ENCODE results near the gene SLC46A3. TPM values are rescaled to one million over a fixed set of nuclear protein-coding genes. Genes with fewer than 3 reads are reported as not detected.

SLC46A3 gene
- total and polyA plus RNA-seq, 2 experiments from 2014 or later: 0.16 to 0.28 TPM

DNA sequence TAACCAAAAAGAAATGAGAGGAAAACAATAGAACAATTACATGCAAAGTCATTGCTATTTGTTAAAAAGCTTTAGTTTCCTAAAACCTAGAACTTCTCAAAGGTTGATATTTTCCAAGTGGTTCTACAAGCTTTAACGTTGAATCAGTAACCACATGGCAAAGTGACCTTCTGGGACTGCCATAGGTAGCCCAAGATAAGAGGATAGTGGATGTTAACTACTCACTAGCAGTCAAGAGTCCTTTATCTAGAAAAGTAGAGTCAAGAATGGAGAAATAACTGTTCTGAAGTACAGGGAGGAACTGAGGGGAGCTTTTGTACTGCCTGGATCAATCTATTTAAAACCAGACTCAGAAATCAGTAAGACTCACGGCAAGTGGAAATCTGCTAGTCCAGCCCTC is 9.9 kb upstream of the SLC46A3 start:
- Histone ChIP-seq H3K79me2 (replicated peaks; ENCODE audit: insufficient read depth) (no peaks in the 10 kb centered on the region), H3K9me2 (ENCODE audit: insufficient read depth) (peaks cover 3% of the 10 kb centered on the region; the same call in 1 of the 2 replicates), H3K27me3 (ENCODE audit: insufficient read depth) (no peaks in the 10 kb centered on the region), H2AFZ (peak overlapping the region; percentile 86), H3K27ac (ENCODE audit: low read depth) (no peak overlapping the region), H4K20me1 (replicated peaks; ENCODE audit: insufficient read depth) (no peaks in the 10 kb centered on the region), H3K36me3 (ENCODE audit: insufficient read depth) (no peaks in the 10 kb centered on the region), H3F3A (replicated peaks; ENCODE audit: low read depth) (no peaks in the 10 kb centered on the region), H3K4me1 (ENCODE audit: insufficient read depth) (no peaks in the 10 kb centered on the region), H3K4me2 (no peak overlapping the region), H3K4me3 (no peak overlapping the region)
- no peak for ATAC-seq
- H3K9me3 Mint-ChIP-seq: no peaks in the 10 kb centered on the region
- H3K4me3 Mint-ChIP-seq: no peak overlapping the region
- peaks cover 11% of the 10 kb centered on the region for H3K27me3 Mint-ChIP-seq (ENCODE audit: insufficient read depth, low read depth, poor library complexity)
- H3K36me3 Mint-ChIP-seq (ENCODE audit: low read depth): no peaks in the 10 kb centered on the region
- TF ChIP-seq REST (IDR thresholded peaks at IDR 0.05; ENCODE audit: unreplicated experiment) (no peak), EZH2 (IDR thresholded peaks at IDR 0.05; ENCODE audit: low read depth, unreplicated experiment) (no peak), ZNF114 (CRISPR knock-in tag; IDR thresholded peaks at IDR 0.05) (no peak), STAT1 (IDR thresholded peaks at IDR 0.05; ENCODE audit: unreplicated experiment) (no peak), NANOG (IDR thresholded peaks at IDR 0.05; ENCODE audit: borderline replicate concordance) (no peak), CREB1 (CRISPR knock-in tag; IDR thresholded peaks at IDR 0.05; ENCODE audit: low read depth) (no peak), POLR2AphosphoS5 (IDR thresholded peaks at IDR 0.05; ENCODE audit: low read depth) (no peak), ZNF331 (CRISPR knock-in tag; IDR thresholded peaks at IDR 0.05; ENCODE audit: low read depth) (no peak), EZH2phosphoT487 (IDR thresholded peaks at IDR 0.05; ENCODE audit: unreplicated experiment) (no peak), JUNB (IDR thresholded peaks at IDR 0.05; ENCODE audit: unreplicated experiment) (no peak)
- TF ChIP-seq, protein P1, sequence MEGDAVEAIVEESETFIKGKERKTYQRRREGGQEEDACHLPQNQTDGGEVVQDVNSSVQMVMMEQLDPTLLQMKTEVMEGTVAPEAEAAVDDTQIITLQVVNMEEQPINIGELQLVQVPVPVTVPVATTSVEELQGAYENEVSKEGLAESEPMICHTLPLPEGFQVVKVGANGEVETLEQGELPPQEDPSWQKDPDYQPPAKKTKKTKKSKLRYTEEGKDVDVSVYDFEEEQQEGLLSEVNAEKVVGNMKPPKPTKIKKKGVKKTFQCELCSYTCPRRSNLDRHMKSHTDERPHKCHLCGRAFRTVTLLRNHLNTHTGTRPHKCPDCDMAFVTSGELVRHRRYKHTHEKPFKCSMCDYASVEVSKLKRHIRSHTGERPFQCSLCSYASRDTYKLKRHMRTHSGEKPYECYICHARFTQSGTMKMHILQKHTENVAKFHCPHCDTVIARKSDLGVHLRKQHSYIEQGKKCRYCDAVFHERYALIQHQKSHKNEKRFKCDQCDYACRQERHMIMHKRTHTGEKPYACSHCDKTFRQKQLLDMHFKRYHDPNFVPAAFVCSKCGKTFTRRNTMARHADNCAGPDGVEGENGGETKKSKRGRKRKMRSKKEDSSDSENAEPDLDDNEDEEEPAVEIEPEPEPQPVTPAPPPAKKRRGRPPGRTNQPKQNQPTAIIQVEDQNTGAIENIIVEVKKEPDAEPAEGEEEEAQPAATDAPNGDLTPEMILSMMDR (conservative IDR thresholded peaks at IDR 0.05; ENCODE audit: low read depth in 2 of 2): no peak
- TF ChIP-seq, protein P2, sequence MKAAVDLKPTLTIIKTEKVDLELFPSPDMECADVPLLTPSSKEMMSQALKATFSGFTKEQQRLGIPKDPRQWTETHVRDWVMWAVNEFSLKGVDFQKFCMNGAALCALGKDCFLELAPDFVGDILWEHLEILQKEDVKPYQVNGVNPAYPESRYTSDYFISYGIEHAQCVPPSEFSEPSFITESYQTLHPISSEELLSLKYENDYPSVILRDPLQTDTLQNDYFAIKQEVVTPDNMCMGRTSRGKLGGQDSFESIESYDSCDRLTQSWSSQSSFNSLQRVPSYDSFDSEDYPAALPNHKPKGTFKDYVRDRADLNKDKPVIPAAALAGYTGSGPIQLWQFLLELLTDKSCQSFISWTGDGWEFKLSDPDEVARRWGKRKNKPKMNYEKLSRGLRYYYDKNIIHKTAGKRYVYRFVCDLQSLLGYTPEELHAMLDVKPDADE (IDR thresholded peaks at IDR 0.05): no peak
- TF ChIP-seq, protein P3, sequence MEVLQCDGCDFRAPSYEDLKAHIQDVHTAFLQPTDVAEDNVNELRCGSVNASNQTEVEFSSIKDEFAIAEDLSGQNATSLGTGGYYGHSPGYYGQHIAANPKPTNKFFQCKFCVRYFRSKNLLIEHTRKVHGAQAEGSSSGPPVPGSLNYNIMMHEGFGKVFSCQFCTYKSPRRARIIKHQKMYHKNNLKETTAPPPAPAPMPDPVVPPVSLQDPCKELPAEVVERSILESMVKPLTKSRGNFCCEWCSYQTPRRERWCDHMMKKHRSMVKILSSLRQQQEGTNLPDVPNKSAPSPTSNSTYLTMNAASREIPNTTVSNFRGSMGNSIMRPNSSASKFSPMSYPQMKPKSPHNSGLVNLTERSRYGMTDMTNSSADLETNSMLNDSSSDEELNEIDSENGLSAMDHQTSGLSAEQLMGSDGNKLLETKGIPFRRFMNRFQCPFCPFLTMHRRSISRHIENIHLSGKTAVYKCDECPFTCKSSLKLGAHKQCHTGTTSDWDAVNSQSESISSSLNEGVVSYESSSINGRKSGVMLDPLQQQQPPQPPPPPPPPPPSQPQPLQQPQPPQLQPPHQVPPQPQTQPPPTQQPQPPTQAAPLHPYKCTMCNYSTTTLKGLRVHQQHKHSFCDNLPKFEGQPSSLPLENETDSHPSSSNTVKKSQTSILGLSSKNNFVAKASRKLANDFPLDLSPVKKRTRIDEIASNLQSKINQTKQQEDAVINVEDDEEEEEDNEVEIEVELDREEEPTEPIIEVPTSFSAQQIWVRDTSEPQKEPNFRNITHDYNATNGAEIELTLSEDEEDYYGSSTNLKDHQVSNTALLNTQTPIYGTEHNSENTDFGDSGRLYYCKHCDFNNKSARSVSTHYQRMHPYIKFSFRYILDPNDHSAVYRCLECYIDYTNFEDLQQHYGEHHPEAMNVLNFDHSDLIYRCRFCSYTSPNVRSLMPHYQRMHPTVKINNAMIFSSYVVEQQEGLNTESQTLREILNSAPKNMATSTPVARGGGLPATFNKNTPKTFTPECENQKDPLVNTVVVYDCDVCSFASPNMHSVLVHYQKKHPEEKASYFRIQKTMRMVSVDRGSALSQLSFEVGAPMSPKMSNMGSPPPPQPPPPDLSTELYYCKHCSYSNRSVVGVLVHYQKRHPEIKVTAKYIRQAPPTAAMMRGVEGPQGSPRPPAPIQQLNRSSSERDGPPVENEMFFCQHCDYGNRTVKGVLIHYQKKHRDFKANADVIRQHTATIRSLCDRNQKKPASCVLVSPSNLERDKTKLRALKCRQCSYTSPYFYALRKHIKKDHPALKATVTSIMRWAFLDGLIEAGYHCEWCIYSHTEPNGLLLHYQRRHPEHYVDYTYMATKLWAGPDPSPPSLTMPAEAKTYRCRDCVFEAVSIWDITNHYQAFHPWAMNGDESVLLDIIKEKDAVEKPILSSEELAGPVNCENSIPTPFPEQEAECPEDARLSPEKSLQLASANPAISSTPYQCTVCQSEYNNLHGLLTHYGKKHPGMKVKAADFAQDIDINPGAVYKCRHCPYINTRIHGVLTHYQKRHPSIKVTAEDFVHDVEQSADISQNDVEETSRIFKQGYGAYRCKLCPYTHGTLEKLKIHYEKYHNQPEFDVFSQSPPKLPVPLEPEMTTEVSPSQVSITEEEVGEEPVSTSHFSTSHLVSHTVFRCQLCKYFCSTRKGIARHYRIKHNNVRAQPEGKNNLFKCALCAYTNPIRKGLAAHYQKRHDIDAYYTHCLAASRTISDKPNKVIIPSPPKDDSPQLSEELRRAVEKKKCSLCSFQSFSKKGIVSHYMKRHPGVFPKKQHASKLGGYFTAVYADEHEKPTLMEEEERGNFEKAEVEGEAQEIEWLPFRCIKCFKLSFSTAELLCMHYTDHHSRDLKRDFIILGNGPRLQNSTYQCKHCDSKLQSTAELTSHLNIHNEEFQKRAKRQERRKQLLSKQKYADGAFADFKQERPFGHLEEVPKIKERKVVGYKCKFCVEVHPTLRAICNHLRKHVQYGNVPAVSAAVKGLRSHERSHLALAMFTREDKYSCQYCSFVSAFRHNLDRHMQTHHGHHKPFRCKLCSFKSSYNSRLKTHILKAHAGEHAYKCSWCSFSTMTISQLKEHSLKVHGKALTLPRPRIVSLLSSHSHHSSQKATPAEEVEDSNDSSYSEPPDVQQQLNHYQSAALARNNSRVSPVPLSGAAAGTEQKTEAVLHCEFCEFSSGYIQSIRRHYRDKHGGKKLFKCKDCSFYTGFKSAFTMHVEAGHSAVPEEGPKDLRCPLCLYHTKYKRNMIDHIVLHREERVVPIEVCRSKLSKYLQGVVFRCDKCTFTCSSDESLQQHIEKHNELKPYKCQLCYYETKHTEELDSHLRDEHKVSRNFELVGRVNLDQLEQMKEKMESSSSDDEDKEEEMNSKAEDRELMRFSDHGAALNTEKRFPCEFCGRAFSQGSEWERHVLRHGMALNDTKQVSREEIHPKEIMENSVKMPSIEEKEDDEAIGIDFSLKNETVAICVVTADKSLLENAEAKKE (CRISPR knock-in tag; IDR thresholded peaks at IDR 0.05): no peak
- no peak overlapping the region for H3K27ac Mint-ChIP-seq
- DNase-seq (ENCODE audit: low spot score): no peak
- no peaks in the 10 kb centered on the region; the same call in 2 of the 3 replicates for H3K4me1 Mint-ChIP-seq

Data from GM23338 (cell line).